Lower lobe of right lung (tissue), 2 donors: ENCODE measurements around the gene RILPL1. TPM values are rescaled to one million over a fixed set of nuclear protein-coding genes. Genes with fewer than 3 reads are reported as not detected.
A peak's percentile ranks its signal among the peaks of the same experiment; 100 is the strongest.
"Not testable (repeated sequence)": the region's sequence is repeated elsewhere in the genome, so short reads cannot be mapped to it uniquely, and the experiment has no call there.

Source experiments
- ATAC-seq, 2 donors: fragments of 200-7000 bp; cut with Tn5 transposase; one replicate each; pipeline ENCODE4 v1.9.1; 2020 to 2022; ENCODE audit warnings: mild to moderate bottlenecking in 2 of 2, moderate library complexity in 2 of 2
- DNase-seq: peaks from one replicate; pipeline ENCODE4 v3.0.0-alpha.2; 2020
- H3K27ac ChIP-seq: fragments of 200-600 bp; one replicate; pipeline ENCODE4 v1.8.0; 2022
- H3K27me3 ChIP-seq: fragments of 200-600 bp; one replicate; pipeline ENCODE4 v1.8.0; 2022; ENCODE audit warnings: low read depth
- H3K36me3 ChIP-seq: fragments of 200-600 bp; one replicate; pipeline ENCODE4 v1.8.0; 2022; ENCODE audit warnings: mild to moderate bottlenecking
- H3K4me1 ChIP-seq: fragments of 200-600 bp; one replicate; pipeline ENCODE4 v1.8.0; 2022
- H3K4me3 ChIP-seq: fragments of 200-600 bp; one replicate; pipeline ENCODE4 v1.8.0; 2022; ENCODE audit warnings: mild to moderate bottlenecking
- H3K9me3 ChIP-seq: fragments of 200-600 bp; one replicate; pipeline ENCODE4 v1.8.0; 2022
- CTCF ChIP-seq: fragments of 200-600 bp; IDR thresholded peaks from one replicate; pipeline ENCODE4 v1.8.0; 2022; ENCODE audit warnings: antibody characterized with exemption, mild to moderate bottlenecking
- intact Hi-C: fragments of 100-400 bp; cut with DNase I; formaldehyde crosslinking; loops from one replicate; pipeline ENCODE4 v1.11.0; 2022
- total RNA-seq: library from RNA; stranded (reverse); fragmentation: NEBNext Ultra II Directional; extraction: Animal tissue kit (Norgen Biotek cat#: 25700); gene quantifications from one replicate; pipeline ENCODE4 v1.2.1, GENCODE V29; 2021
- donor health status: DM: no; HTN: yes; CAD: no; lungs with severe emphysema.

The RILPL1 gene
- total RNA-seq, 1 donor from 2014 or later = 14.4 TPM

GRCh38 chr12:123469978-123470377, 63.5 kb downstream of the RILPL1 start:
- no peak for ATAC-seq
- intact Hi-C loops = no loop called here
- H3K27me3 ChIP-seq = no peaks in the 10 kb centered on the region
- peaks cover 51% of the 10 kb centered on the region for H3K36me3 ChIP-seq
- no peak overlapping the region for H3K4me3 ChIP-seq
- H3K9me3 ChIP-seq = no peaks in the 10 kb centered on the region
- no peak for TF ChIP-seq CTCF
- no peak for DNase-seq
- no peak overlapping the region for H3K27ac ChIP-seq
- peaks cover 7% of the 10 kb centered on the region for H3K4me1 ChIP-seq

- Histone ChIP-seq H3K4me1 (peaks cover 7% of the 10 kb centered on the region), H3K36me3 (peaks cover 57% of the 10 kb centered on the region), H3K4me3 (no peak overlapping the region), H3K9me3 (no peaks in the 10 kb centered on the region), H3K27ac (no peak overlapping the region), H3K27me3 (no peaks in the 10 kb centered on the region)
- peak in 1 of 2 donors; percentile 38 for ATAC-seq
- TF ChIP-seq CTCF = no peak
- intact Hi-C loops = no loop called here
- no peak for DNase-seq
Observed at GRCh38 chr12:123468786-123469185, 64.7 kb downstream of the RILPL1 start.

GRCh38 chr12:123465084-123465483, 68.4 kb downstream of the RILPL1 start:
- no peak for TF ChIP-seq CTCF
- Histone ChIP-seq H3K4me3 (no peak overlapping the region), H3K27me3 (no peaks in the 10 kb centered on the region), H3K27ac (no peak overlapping the region), H3K9me3 (no peaks in the 10 kb centered on the region), H3K36me3 (peaks cover 33% of the 10 kb centered on the region), H3K4me1 (peaks cover 10% of the 10 kb centered on the region)
- ATAC-seq (no peak), DNase-seq (no peak)
- intact Hi-C loops = no loop called here

DNA sequence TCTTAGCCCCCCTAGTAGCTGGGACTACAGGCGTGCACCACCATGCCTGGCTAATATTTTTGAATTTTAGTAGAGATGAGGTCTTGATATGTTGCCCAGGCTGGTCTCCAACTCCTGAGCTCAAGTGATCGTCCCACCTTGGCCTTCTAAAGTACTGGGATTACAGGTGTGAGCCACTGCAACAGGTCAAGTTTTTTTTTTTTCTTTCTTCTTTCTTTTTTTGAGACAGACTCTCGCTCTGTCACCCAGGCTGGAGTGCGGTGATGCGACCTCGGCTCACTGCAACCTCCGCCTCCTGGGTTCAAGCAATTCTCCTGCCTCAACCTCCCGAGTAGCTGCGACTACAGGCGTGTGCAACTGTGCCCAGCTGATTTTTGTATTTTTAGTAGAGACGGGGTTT, 70.3 kb downstream of the RILPL1 start:
- Histone ChIP-seq H3K36me3 (peaks cover 31% of the 10 kb centered on the region), H3K4me1 (peaks cover 23% of the 10 kb centered on the region)
- DNase-seq, H3K4me3 ChIP-seq, H3K9me3 ChIP-seq, H3K27me3 ChIP-seq, intact Hi-C loops, H3K27ac ChIP-seq, ATAC-seq: not testable (repeated sequence)

- no peak for TF ChIP-seq CTCF
- Histone ChIP-seq H3K36me3 (peaks cover 1% of the 10 kb centered on the region), H3K4me1 (peaks cover 23% of the 10 kb centered on the region), H3K27ac (peak within 1 kb of the TSS; percentile 100), H3K27me3 (no peaks in the 10 kb centered on the region), H3K4me3 (peak within 1 kb of the TSS; percentile 82), H3K9me3 (no peaks in the 10 kb centered on the region)
- peak; percentile 85 for DNase-seq
- intact Hi-C loops = no loop called here
- peak; percentile 89 to 93 for ATAC-seq
Observed at GRCh38 chr12:123457980-123458779, 75.3 kb downstream of the RILPL1 start, which contains the start of gene SNRNP35. Gene SNRNP35 (plus strand): TSS chr12:123458139. CDS start chr12:123465541, 7,402 bp downstream.

GRCh38 chr12:123453165-123453564, 80.4 kb downstream of the RILPL1 start:
- Histone ChIP-seq H3K4me1 (peaks cover 11% of the 10 kb centered on the region), H3K27ac (no peak overlapping the region), H3K27me3 (no peaks in the 10 kb centered on the region), H3K4me3 (no peak overlapping the region), H3K36me3 (no peaks in the 10 kb centered on the region), H3K9me3 (no peaks in the 10 kb centered on the region)
- peak; percentile 30 for DNase-seq
- no peak for TF ChIP-seq CTCF
- ATAC-seq = no peak
- intact Hi-C loops = no loop called here

- H3K27ac ChIP-seq, intact Hi-C loops, H3K4me3 ChIP-seq, ATAC-seq, H3K36me3 ChIP-seq, H3K9me3 ChIP-seq, H3K27me3 ChIP-seq: not testable (repeated sequence)
- H3K4me1 ChIP-seq = peaks cover 18% of the 10 kb centered on the region
- DNase-seq = peak; percentile 5
Observed at GRCh38 chr12:123452276-123452550, 81.3 kb downstream of the RILPL1 start.
